ENCODE results near the gene XPNPEP3. TPM values are rescaled to one million over a fixed set of nuclear protein-coding genes. Genes with fewer than 3 reads are reported as not detected.
A peak's percentile ranks its signal among the peaks of the same experiment; 100 is the strongest.

Gene XPNPEP3
- total RNA-seq = 5.5 and 5.6 TPM in 2 replicates

GRCh38 chr22:40856513-40857308, at the start of gene XPNPEP3, which contains the start of gene ST13:
XPNPEP3 (plus strand) TSS chr22:40857148; CDS start chr22:40857182, 34 bp downstream.
ST13 (minus strand) TSS chr22:40856639; CDS start chr22:40856540, 99 bp downstream.
- peak within 1 kb of the TSS; percentile 79 for H3K4me3 ChIP-seq (ENCODE audit: low read depth, low read length)
- H3K27me3 ChIP-seq (ENCODE audit: control insufficient read depth, insufficient read depth, low read length) = no peaks in the 10 kb centered on the region
- FAIRE-seq (no peak), DNase-seq (ENCODE audit: low read depth) (peak; percentile 83)
- peak; percentile 24 for TF ChIP-seq CTCF (IDR thresholded peaks at IDR 0.05; ENCODE audit: insufficient read depth, low read length, severe bottlenecking)
- no peaks in the 10 kb centered on the region for H3K36me3 ChIP-seq (ENCODE audit: control insufficient read depth, insufficient read depth, low read length)

- H3K4me3 ChIP-seq (ENCODE audit: low read depth, low read length) = no peak overlapping the region
- no peak for DNase-seq (ENCODE audit: low read depth)
- H3K27me3 ChIP-seq (ENCODE audit: control insufficient read depth, insufficient read depth, low read length) = no peaks in the 10 kb centered on the region
- no peak for TF ChIP-seq CTCF (IDR thresholded peaks at IDR 0.05; ENCODE audit: insufficient read depth, low read length, severe bottlenecking)
- H3K36me3 ChIP-seq (ENCODE audit: control insufficient read depth, insufficient read depth, low read length) = peaks cover 2% of the 10 kb centered on the region
- FAIRE-seq = no peak
Observed at GRCh38 chr22:40808018-40808841, 48.7 kb upstream of the XPNPEP3 start.

- Histone ChIP-seq H3K36me3 (ENCODE audit: control insufficient read depth, insufficient read depth, low read length) (no peaks in the 10 kb centered on the region), H3K27me3 (ENCODE audit: control insufficient read depth, insufficient read depth, low read length) (no peaks in the 10 kb centered on the region), H3K4me3 (ENCODE audit: low read depth, low read length) (no peak overlapping the region)
- DNase-seq (ENCODE audit: low read depth) = no peak
- no peak for TF ChIP-seq CTCF (IDR thresholded peaks at IDR 0.05; ENCODE audit: insufficient read depth, low read length, severe bottlenecking)
- FAIRE-seq = no peak
Observed at GRCh38 chr22:40813912-40814315, 43.0 kb upstream of the XPNPEP3 start.

DNA sequence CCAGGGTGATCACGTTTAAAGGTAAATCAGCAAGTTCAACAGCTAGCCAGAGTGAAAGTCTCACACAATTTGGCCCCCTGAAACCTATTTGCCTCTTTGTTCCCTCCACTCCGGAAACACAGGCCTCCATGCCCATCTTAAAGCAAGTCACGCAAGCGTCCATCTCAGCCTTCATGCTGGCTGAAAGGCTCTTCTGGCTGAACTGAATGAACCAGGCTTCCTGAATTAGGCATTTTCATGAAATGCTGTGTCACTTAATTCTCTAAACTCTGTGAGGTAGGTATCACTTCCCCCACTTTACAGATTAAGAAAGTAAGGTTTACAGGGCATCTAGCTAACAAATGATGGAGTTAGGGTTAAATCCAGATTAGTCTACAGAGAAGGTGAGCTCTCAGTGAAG, 39.2 kb upstream of the XPNPEP3 start:
- Histone ChIP-seq H3K36me3 (ENCODE audit: control insufficient read depth, insufficient read depth, low read length) (no peaks in the 10 kb centered on the region), H3K4me3 (ENCODE audit: low read depth, low read length) (no peak overlapping the region), H3K27me3 (ENCODE audit: control insufficient read depth, insufficient read depth, low read length) (no peaks in the 10 kb centered on the region)
- FAIRE-seq = no peak
- no peak for DNase-seq (ENCODE audit: low read depth)
- TF ChIP-seq CTCF (IDR thresholded peaks at IDR 0.05; ENCODE audit: insufficient read depth, low read length, severe bottlenecking) = no peak

GRCh38 chr22:40818192-40818746, 38.7 kb upstream of the XPNPEP3 start:
- peak overlapping the region; percentile 93 for H3K4me3 ChIP-seq (ENCODE audit: low read depth, low read length)
- FAIRE-seq (no peak), DNase-seq (ENCODE audit: low read depth) (no peak)
- no peaks in the 10 kb centered on the region for H3K36me3 ChIP-seq (ENCODE audit: control insufficient read depth, insufficient read depth, low read length)
- no peak for TF ChIP-seq CTCF (IDR thresholded peaks at IDR 0.05; ENCODE audit: insufficient read depth, low read length, severe bottlenecking)
- H3K27me3 ChIP-seq (ENCODE audit: control insufficient read depth, insufficient read depth, low read length) = no peaks in the 10 kb centered on the region

Data from bronchial epithelial cell (primary cell).